Endothelial cell of umbilical vein (primary cell): Measurements from ENCODE around the gene TCF25. TPM values are rescaled to one million over a fixed set of nuclear protein-coding genes. Genes with fewer than 3 reads are reported as not detected.
A peak's percentile ranks its signal among the peaks of the same experiment; 100 is the strongest.

Source experiments
- BruUV-seq: library from RNA; stranded (reverse); fragments of 400-500 nt; replicated peaks from 2 replicates; lab custom pipeline; 2021; lab: Mats Ljungman, UMichigan
- CTCF ChIA-PET: fragments of 300-600, 350-600 bp; sonication (Branson Sonifier 250); formaldehyde crosslinking; loops from one replicate; lab custom pipeline; 2021; ENCODE audit warnings: antibody characterized with exemption, inconsistent platforms; lab: Charles Lee
- POLR2A ChIA-PET: fragments of 300-600, 350-600 bp; sonication (Branson Sonifier 250); formaldehyde crosslinking; loops from one replicate; lab custom pipeline; 2021; ENCODE audit warnings: antibody characterized with exemption, inconsistent platforms; lab: Charles Lee
- DNase-seq: peaks from one replicate; pipeline ENCODE4 v3.0.0-alpha.2; 2011; ENCODE audit warnings: low read depth, low spot score
- FAIRE-seq: peaks from 2 replicates; lab custom pipeline; 2011; peaks lifted over from hg19 to GRCh38; lab: Jason Lieb, UNC
- H2AFZ ChIP-seq: 2 replicates; pipeline ENCODE4 v1.6.0; 2012; ENCODE audit warnings: low read depth, low read length, control low read depth, inconsistent platforms
- H3K27ac ChIP-seq: 2 replicates; pipeline ENCODE4 v1.5.1; 2011; ENCODE audit warnings: low read depth, mild to moderate bottlenecking, control low read depth, low read length, moderate library complexity; ENCODE audit not compliant: insufficient read depth
- H3K27me3 ChIP-seq, 2 experiments: 2 replicates each; pipeline versions ENCODE4 v1.6.0 to v1.6.1; 2011; ENCODE audit warnings: low read length in 2 of 2, mixed read lengths in 1 of 2; ENCODE audit not compliant: control insufficient read depth in 2 of 2, insufficient read depth in 2 of 2
- H3K36me3 ChIP-seq, 2 experiments: 2 replicates in 1 of 2; 3 replicates in 1 of 2; pipeline ENCODE4 v1.5.1; 2011; ENCODE audit warnings: low read length in 2 of 2, mild to moderate bottlenecking in 1 of 2, moderate library complexity in 1 of 2; ENCODE audit not compliant: control insufficient read depth in 2 of 2, insufficient read depth in 2 of 2; ENCODE audit errors: extremely low read depth in 1 of 2
- H3K4me1 ChIP-seq: 3 replicates; pipeline ENCODE4 v1.5.1; 2011; ENCODE audit warnings: mild to moderate bottlenecking, low read length; ENCODE audit not compliant: control insufficient read depth, insufficient read depth; ENCODE audit errors: extremely low read depth
- H3K4me2 ChIP-seq: 2 replicates; pipeline ENCODE4 v1.6.1; 2011; ENCODE audit warnings: low read length, control low read depth, mixed read lengths; ENCODE audit not compliant: insufficient read depth
- H3K4me3 ChIP-seq, 3 experiments: fragments of 200-600 bp in 1 of 3; sonication (generic), shearing (Covaris generic) in 1 of 3; replicated peaks in 1 of 3; 2 replicates each; pipeline ENCODE4 v1.5.1; 2011 to 2016; ENCODE audit warnings: control low read depth in 3 of 3, low read length in 3 of 3, mild to moderate bottlenecking in 2 of 3, inconsistent platforms in 1 of 3, low read depth in 1 of 3, moderate library complexity in 1 of 3; ENCODE audit not compliant: insufficient read depth in 1 of 3
- H3K79me2 ChIP-seq: 2 replicates; pipeline ENCODE4 v1.6.0; 2012; ENCODE audit warnings: low read length, inconsistent platforms; ENCODE audit not compliant: control insufficient read depth, insufficient read depth
- H3K9ac ChIP-seq: replicated peaks from 2 replicates; pipeline ENCODE3; 2011; ENCODE audit warnings: low read length, control low read depth; ENCODE audit not compliant: insufficient read depth; ENCODE audit errors: extremely low read depth
- H3K9me1 ChIP-seq: replicated peaks from 3 replicates; pipeline ENCODE4 v1.6.0; 2011; ENCODE audit warnings: mild to moderate bottlenecking, low read length; ENCODE audit not compliant: control insufficient read depth, insufficient read depth; ENCODE audit errors: extremely low read depth
- H3K9me3 ChIP-seq: replicated peaks from 2 replicates; pipeline ENCODE4 v1.5.1; 2012; ENCODE audit warnings: low read length, inconsistent platforms; ENCODE audit not compliant: control insufficient read depth, insufficient read depth
- H4K20me1 ChIP-seq: replicated peaks from 2 replicates; pipeline ENCODE3; 2011; ENCODE audit warnings: mild to moderate bottlenecking, low read length; ENCODE audit not compliant: control insufficient read depth, insufficient read depth; ENCODE audit errors: extremely low read depth
- CTCF ChIP-seq, 2 donors: IDR thresholded peaks; 1 replicate in 1 of 2; 2 replicates in 1 of 2; pipeline ENCODE4 v1.5.1; 2011; ENCODE audit warnings: low read length in 2 of 2, mild to moderate bottlenecking in 2 of 2, moderate library complexity in 2 of 2, control low read depth in 1 of 2, inconsistent platforms in 1 of 2, low read depth in 1 of 2; ENCODE audit not compliant: insufficient read depth in 1 of 2; ENCODE audit errors: extremely low read depth in 1 of 2
- EZH2 ChIP-seq: IDR thresholded peaks from 2 replicates; pipeline ENCODE4 v1.6.1; 2012; ENCODE audit warnings: borderline replicate concordance, low read depth, mild to moderate bottlenecking, moderate library complexity, low read length, inconsistent platforms; ENCODE audit not compliant: severe bottlenecking
- FOS ChIP-seq: IDR thresholded peaks from 2 replicates; pipeline ENCODE4 v1.6.1; 2011; ENCODE audit warnings: mild to moderate bottlenecking, low read length, moderate library complexity, borderline replicate concordance; ENCODE audit not compliant: insufficient read depth
- GATA2 ChIP-seq: IDR thresholded peaks from 2 replicates; pipeline ENCODE4 v1.7.0; 2011; ENCODE audit warnings: low read depth, mild to moderate bottlenecking, moderate library complexity, mixed read lengths, low read length; ENCODE audit not compliant: insufficient read length, insufficient read depth
- JUN ChIP-seq: IDR thresholded peaks from 2 replicates; pipeline ENCODE4 v1.6.1; 2011; ENCODE audit warnings: borderline replicate concordance, low read depth; ENCODE audit not compliant: insufficient read length, insufficient read depth
- MAX ChIP-seq: IDR thresholded peaks from 2 replicates; pipeline ENCODE4 v1.6.1; 2011; ENCODE audit not compliant: insufficient read depth, insufficient read length
- MYC ChIP-seq: IDR thresholded peaks from one replicate; pipeline ENCODE4 v1.6.1; 2011; ENCODE audit warnings: mild to moderate bottlenecking, low read depth, low read length
- POLR2A ChIP-seq: IDR thresholded peaks from 2 replicates; pipeline ENCODE4 v1.6.1; 2012; ENCODE audit warnings: low read depth, mild to moderate bottlenecking, control low read depth, low read length
- POLR2AphosphoS5 ChIP-seq: IDR thresholded peaks from 2 replicates; pipeline ENCODE4 v1.6.1; 2012; ENCODE audit warnings: low read depth, mild to moderate bottlenecking, control low read depth, low read length, moderate library complexity; ENCODE audit not compliant: insufficient read depth
- dilution Hi-C: fragments of 300-500 bp; cut with MboI; formaldehyde crosslinking; loops from one replicate; pipeline ENCODE4 v1.15.0; 2019; ENCODE audit warnings: low sequenced_read_pairs; ENCODE audit not compliant: extremely low pct_ligation_motif_present
- intact Hi-C: fragments of 100-400 bp; cut with micrococcal nuclease; formaldehyde crosslinking; loops from one replicate; pipeline ENCODE4 v1.10.0; 2022
- polyA plus RNA-seq, 4 experiments: library from polyadenylated mRNA; depleted of rRNA in 3 of 4; stranded (reverse) in 3 of 4; unstranded in 1 of 4; fragments of >200 nt; gene quantifications; 2 replicates each; pipeline versions ENCODE4 v1.2.1 to v1.2.3, GENCODE V29; 2011 to 2012; ENCODE audit warnings: missing spikeins in 1 of 4
- total RNA-seq: library from RNA; stranded (reverse); gene quantifications from 2 replicates; pipeline ENCODE4 v1.2.3, GENCODE V29; 2021

Gene TCF25
- total and polyA plus RNA-seq, 2 donors (not counting 3 experiments of a cell fraction or from before 2014, with no cell fraction given) = 193 to 234 TPM

- H2AFZ ChIP-seq = peak overlapping the region; percentile 52
- H3K9me1 ChIP-seq = no peaks in the 10 kb centered on the region
- DNase-seq (peak; percentile 47), FAIRE-seq (peak; percentile 90)
- POLR2A ChIA-PET = interaction anchor here (1.3 kb wide), 1 partner anchor 8 kb away, joined by 5 read pairs; no protein-coding TSS in a partner anchor
- dilution Hi-C loops = no loop called here
- H4K20me1 ChIP-seq = no peaks in the 10 kb centered on the region
- H3K9me3 ChIP-seq = no peaks in the 10 kb centered on the region
- no peak for TF ChIP-seq CTCF (IDR thresholded peaks at IDR 0.05; ENCODE audit: extremely low read depth in 1 of 2, insufficient read depth in 1 of 2, low read depth in 1 of 2, low read length in 2 of 2)
- peak; percentile 61 for TF ChIP-seq POLR2AphosphoS5
- TF ChIP-seq JUN = no peak
- TF ChIP-seq MAX = peak; percentile 85
- TF ChIP-seq MYC = peak; percentile 99
- TF ChIP-seq EZH2 = no peak
- TF ChIP-seq FOS = no peak
- TF ChIP-seq GATA2 = no peak
- TF ChIP-seq POLR2A = peak; percentile 43
- CTCF ChIA-PET = interaction anchor here (0.6 to 2.5 kb wide), 2 partner anchors 9 to 212 kb away, joined by 3 to 54 read pairs; no protein-coding TSS in a partner anchor
- no peaks in the 10 kb centered on the region for H3K27me3 ChIP-seq
- peak overlapping the region; percentile 62 for H3K4me2 ChIP-seq
- peak overlapping the region in 2 of 3 experiments; percentile 9 to 26 for H3K4me3 ChIP-seq
- peak overlapping the region; percentile 39 for H3K27ac ChIP-seq
- no peak overlapping the region for H3K9ac ChIP-seq
- intact Hi-C loops = no loop called here
- no TSS peak for BruUV-seq
- peaks cover 34% of the 10 kb centered on the region for H3K4me1 ChIP-seq
- H3K79me2 ChIP-seq = no peaks in the 10 kb centered on the region
- peaks cover 0 to under 1% of the 10 kb centered on the region in 2 experiments for H3K36me3 ChIP-seq
Measured at GRCh38 chr16:89917773-89918452, 44.5 kb downstream of the TCF25 start.
